ENCODE results near the gene SPPL2A. TPM values are rescaled to one million over a fixed set of nuclear protein-coding genes. Genes with fewer than 3 reads are reported as not detected.
"Not testable (repeated sequence)": the region's sequence is repeated elsewhere in the genome, so short reads cannot be mapped to it uniquely, and the experiment has no call there.

Gene SPPL2A
- total RNA-seq: 10 to 100 TPM; 63.7 to 77.6 (median 72.8) TPM

- H3K4me3 Mint-ChIP-seq: peak within 1 kb of the TSS; percentile 93
- peaks cover 58% of the 10 kb centered on the region for H3K4me1 Mint-ChIP-seq (ENCODE audit: low read depth)
- no peaks in the 10 kb centered on the region for H3K27me3 Mint-ChIP-seq (ENCODE audit: low read depth)
- no peaks in the 10 kb centered on the region for H3K9me3 Mint-ChIP-seq
- H3K36me3 Mint-ChIP-seq (ENCODE audit: insufficient read depth): peaks cover 10% of the 10 kb centered on the region
- DNase-seq (peak; percentile 76), ATAC-seq (peak; percentile 89 to 90)
Observed at GRCh38 chr15:50765195-50765967, at the start of gene SPPL2A. SPPL2A (minus strand) TSS chr15:50765706; CDS start chr15:50765533, 173 bp downstream.

- ATAC-seq (no peak), DNase-seq (no peak)
- no peaks in the 10 kb centered on the region for H3K36me3 Mint-ChIP-seq (ENCODE audit: insufficient read depth)
- no peak overlapping the region for H3K4me3 Mint-ChIP-seq
- H3K4me1 Mint-ChIP-seq (ENCODE audit: low read depth): no peaks in the 10 kb centered on the region
- no peaks in the 10 kb centered on the region for H3K9me3 Mint-ChIP-seq
- H3K27me3 Mint-ChIP-seq (ENCODE audit: low read depth): peaks cover 2% of the 10 kb centered on the region
Observed at GRCh38 chr15:50814634-50815033, 49.1 kb upstream of the SPPL2A start.

- no peaks in the 10 kb centered on the region for H3K36me3 Mint-ChIP-seq (ENCODE audit: insufficient read depth)
- no peak for ATAC-seq
- no peak overlapping the region for H3K4me3 Mint-ChIP-seq
- DNase-seq: no peak
- H3K4me1 Mint-ChIP-seq (ENCODE audit: low read depth): no peaks in the 10 kb centered on the region
- no peaks in the 10 kb centered on the region for H3K9me3 Mint-ChIP-seq
- H3K27me3 Mint-ChIP-seq (ENCODE audit: low read depth): peaks cover 3% of the 10 kb centered on the region
Observed at GRCh38 chr15:50813865-50814264, 48.4 kb upstream of the SPPL2A start.

GRCh38 chr15:50813089-50813488, 47.6 kb upstream of the SPPL2A start:
- Mint-ChIP-seq H3K4me3 (no peak overlapping the region), H3K9me3 (no peaks in the 10 kb centered on the region), H3K36me3 (ENCODE audit: insufficient read depth) (no peaks in the 10 kb centered on the region), H3K27me3 (ENCODE audit: low read depth) (peaks cover 5% of the 10 kb centered on the region), H3K4me1 (ENCODE audit: low read depth) (no peaks in the 10 kb centered on the region)
- ATAC-seq (no peak), DNase-seq (no peak)

GRCh38 chr15:50812181-50812506, 46.6 kb upstream of the SPPL2A start:
- not testable (repeated sequence) for H3K36me3 Mint-ChIP-seq (ENCODE audit: insufficient read depth); H3K9me3 Mint-ChIP-seq; H3K27me3 Mint-ChIP-seq (ENCODE audit: low read depth); DNase-seq; H3K4me1 Mint-ChIP-seq (ENCODE audit: low read depth); ATAC-seq; H3K4me3 Mint-ChIP-seq

GRCh38 chr15:50811461-50812180, 46.1 kb upstream of the SPPL2A start:
- H3K4me1 Mint-ChIP-seq (ENCODE audit: low read depth); H3K9me3 Mint-ChIP-seq; ATAC-seq; H3K36me3 Mint-ChIP-seq (ENCODE audit: insufficient read depth); H3K27me3 Mint-ChIP-seq (ENCODE audit: low read depth); H3K4me3 Mint-ChIP-seq; DNase-seq: not testable (repeated sequence)

GRCh38 chr15:50810128-50810527, 44.6 kb upstream of the SPPL2A start:
- Mint-ChIP-seq H3K9me3 (no peaks in the 10 kb centered on the region), H3K27me3 (ENCODE audit: low read depth) (peaks cover 7% of the 10 kb centered on the region), H3K4me1 (ENCODE audit: low read depth) (no peaks in the 10 kb centered on the region), H3K36me3 (ENCODE audit: insufficient read depth) (no peaks in the 10 kb centered on the region), H3K4me3 (no peak overlapping the region)
- DNase-seq (no peak), ATAC-seq (no peak)

- Mint-ChIP-seq H3K4me1 (ENCODE audit: low read depth) (no peaks in the 10 kb centered on the region), H3K27me3 (ENCODE audit: low read depth) (peaks cover 7% of the 10 kb centered on the region), H3K4me3 (no peak overlapping the region), H3K36me3 (ENCODE audit: insufficient read depth) (no peaks in the 10 kb centered on the region), H3K9me3 (no peaks in the 10 kb centered on the region)
- DNase-seq: no peak
- no peak for ATAC-seq
Observed at GRCh38 chr15:50808728-50809127, 43.2 kb upstream of the SPPL2A start.

GRCh38 chr15:50803479-50804180, 38.1 kb upstream of the SPPL2A start:
- Mint-ChIP-seq H3K9me3 (no peaks in the 10 kb centered on the region), H3K36me3 (ENCODE audit: insufficient read depth) (no peaks in the 10 kb centered on the region), H3K27me3 (ENCODE audit: low read depth) (peaks cover 2% of the 10 kb centered on the region), H3K4me1 (ENCODE audit: low read depth) (no peaks in the 10 kb centered on the region), H3K4me3 (no peak overlapping the region)
- ATAC-seq (no peak), DNase-seq (no peak)

GRCh38 chr15:50800715-50801114, 35.2 kb upstream of the SPPL2A start:
- H3K36me3 Mint-ChIP-seq (ENCODE audit: insufficient read depth): no peaks in the 10 kb centered on the region
- no peak overlapping the region for H3K4me3 Mint-ChIP-seq
- no peaks in the 10 kb centered on the region for H3K9me3 Mint-ChIP-seq
- ATAC-seq (no peak), DNase-seq (no peak)
- H3K27me3 Mint-ChIP-seq (ENCODE audit: low read depth): peaks cover under 1% of the 10 kb centered on the region
- H3K4me1 Mint-ChIP-seq (ENCODE audit: low read depth): no peaks in the 10 kb centered on the region

GRCh38 chr15:50798684-50799083, 33.2 kb upstream of the SPPL2A start:
- H3K4me1 Mint-ChIP-seq (ENCODE audit: low read depth): no peaks in the 10 kb centered on the region
- no peak overlapping the region for H3K4me3 Mint-ChIP-seq

GRCh38 chr15:50797926-50798325, 32.4 kb upstream of the SPPL2A start:
- ATAC-seq (no peak), DNase-seq (no peak)
- Mint-ChIP-seq H3K9me3 (no peaks in the 10 kb centered on the region), H3K27me3 (ENCODE audit: low read depth) (no peaks in the 10 kb centered on the region), H3K4me3 (no peak overlapping the region), H3K4me1 (ENCODE audit: low read depth) (no peaks in the 10 kb centered on the region), H3K36me3 (ENCODE audit: insufficient read depth) (no peaks in the 10 kb centered on the region)

More at GRCh38 chr15:50798684-50799083, 33.2 kb upstream of the SPPL2A start:
- ATAC-seq (no peak), DNase-seq (no peak)
- Mint-ChIP-seq H3K36me3 (ENCODE audit: insufficient read depth) (no peaks in the 10 kb centered on the region), H3K9me3 (no peaks in the 10 kb centered on the region), H3K27me3 (ENCODE audit: low read depth) (no peaks in the 10 kb centered on the region)

GRCh38 chr15:50791486-50791885, 26.0 kb upstream of the SPPL2A start:
- ATAC-seq: no peak

GRCh38 chr15:50790778-50791453, 25.4 kb upstream of the SPPL2A start:
- no peaks in the 10 kb centered on the region for H3K27me3 Mint-ChIP-seq (ENCODE audit: low read depth)
- no peaks in the 10 kb centered on the region for H3K4me1 Mint-ChIP-seq (ENCODE audit: low read depth)
- H3K4me3 Mint-ChIP-seq: no peak overlapping the region
- DNase-seq (no peak), ATAC-seq (no peak)
- no peaks in the 10 kb centered on the region for H3K36me3 Mint-ChIP-seq (ENCODE audit: insufficient read depth)
- no peaks in the 10 kb centered on the region for H3K9me3 Mint-ChIP-seq

More at GRCh38 chr15:50791486-50791885, 26.0 kb upstream of the SPPL2A start:
- Mint-ChIP-seq H3K27me3 (ENCODE audit: low read depth) (no peaks in the 10 kb centered on the region), H3K9me3 (no peaks in the 10 kb centered on the region), H3K36me3 (ENCODE audit: insufficient read depth) (no peaks in the 10 kb centered on the region), H3K4me1 (ENCODE audit: low read depth) (no peaks in the 10 kb centered on the region), H3K4me3 (no peak overlapping the region)
- DNase-seq: no peak

All from activated T-cell treated with anti-CD3 and anti-CD28 coated beads, Interleukin-2, amount 50 U/mL, for 4 hours (primary cell).